Lung (tissue), 10 donors: ENCODE measurements around the gene PLEKHM1. TPM values are rescaled to one million over a fixed set of nuclear protein-coding genes. Genes with fewer than 3 reads are reported as not detected.
"Not testable (repeated sequence)": the region's sequence is repeated elsewhere in the genome, so short reads cannot be mapped to it uniquely, and the experiment has no call there.

Source experiments
- ATAC-seq: fragments of 200-7000 bp; cut with Tn5 transposase; one replicate; pipeline ENCODE4 v1.9.1; 2020; ENCODE audit warnings: moderate number of reproducible peaks; ENCODE audit not compliant: insufficient read depth, low FRiP score
- DNase-seq, 3 donors: peaks; one replicate each; pipeline ENCODE4 v3.0.0-alpha.2; 2013 to 2017
- H3K27ac ChIP-seq, 2 donors: one replicate each; pipeline ENCODE4 v1.5.1; 2013; ENCODE audit warnings: mild to moderate bottlenecking in 2 of 2, moderate library complexity in 2 of 2, control low read depth in 1 of 2, inconsistent platforms in 1 of 2, low read depth in 1 of 2, low read length in 1 of 2
- H3K27me3 ChIP-seq, 3 donors: one replicate each; pipeline ENCODE4 v1.5.1; 2013; ENCODE audit warnings: low read length in 2 of 3; ENCODE audit not compliant: control insufficient read depth in 3 of 3, insufficient read depth in 3 of 3
- H3K36me3 ChIP-seq, 4 donors: one replicate each; pipeline ENCODE4 v1.5.1; 2013; ENCODE audit warnings: low read length in 4 of 4, mild to moderate bottlenecking in 1 of 4, moderate library complexity in 1 of 4; ENCODE audit not compliant: control insufficient read depth in 4 of 4, insufficient read depth in 4 of 4
- H3K4me1 ChIP-seq, 5 donors: one replicate each; pipeline ENCODE4 v1.5.1; 2013; ENCODE audit warnings: low read length in 5 of 5, mild to moderate bottlenecking in 2 of 5, moderate library complexity in 1 of 5; ENCODE audit not compliant: control insufficient read depth in 5 of 5, insufficient read depth in 5 of 5
- H3K4me3 ChIP-seq: one replicate; pipeline ENCODE4 v1.5.1; 2013; ENCODE audit warnings: mild to moderate bottlenecking, control low read depth, moderate library complexity
- H3K9ac ChIP-seq, 2 donors: one replicate each; pipeline ENCODE4 v1.5.1; 2013; ENCODE audit warnings: low read length in 2 of 2, control low read depth in 1 of 2; ENCODE audit not compliant: insufficient read depth in 1 of 2
- H3K9me3 ChIP-seq, 4 donors: one replicate each; pipeline ENCODE4 v1.5.1; 2013; ENCODE audit warnings: low read length in 3 of 4, mild to moderate bottlenecking in 1 of 4, moderate library complexity in 1 of 4; ENCODE audit not compliant: control insufficient read depth in 4 of 4, insufficient read depth in 3 of 4
- WGBS, 2 donors: extraction: QIAGEN DNeasy Blood & Tissue Kit; methylation state at CpG; one replicate each; pipeline ENCODE4 v1.1.7; 2013; 5-methylcytosine and 5-hydroxymethylcytosine counted together
- polyA plus RNA-seq, 2 donors: library from polyadenylated mRNA; stranded (reverse); fragments of 200-250 nt; gene quantifications; one replicate each; pipeline ENCODE4 v1.2.1, GENCODE V29; 2013
- total RNA-seq, 2 donors: library from RNA; depleted of rRNA in 1 of 2; stranded (reverse); fragments of >200 nt in 1 of 2; gene quantifications; one replicate each; pipeline ENCODE4 v1.2.1, GENCODE V29; 2014 to 2021
- donor health status: Bipolar disorder and iron deficiency.
- donor health status: healthy.
- donor health status: DM: yes; HTN: yes; CAD: no.

Gene PLEKHM1
- total and polyA plus RNA-seq, 4 donors, result 21.0 to 82.2 (median 24.4) TPM

DNA sequence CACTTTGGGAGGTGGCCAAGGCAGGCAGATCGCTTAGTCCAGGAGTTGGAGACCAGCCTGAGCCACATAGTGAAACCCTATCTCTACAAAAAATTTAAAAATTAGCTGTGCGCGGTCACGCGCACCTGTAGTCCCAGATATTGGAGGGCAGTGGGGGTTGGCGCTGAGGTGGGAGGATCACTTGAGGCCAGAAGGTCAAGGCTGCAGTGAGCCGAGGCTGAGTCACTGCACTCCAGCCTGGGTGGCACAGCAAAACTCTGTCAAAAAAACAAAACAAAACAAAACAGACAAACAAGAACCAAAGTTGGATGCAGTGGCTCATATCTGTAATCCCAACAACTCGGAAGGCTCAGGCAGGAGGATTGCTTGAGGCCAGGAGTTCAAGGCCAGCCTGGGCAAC is 6.9 kb upstream of the PLEKHM1 start:
- H3K9me3 ChIP-seq, H3K27ac ChIP-seq, H3K36me3 ChIP-seq, H3K27me3 ChIP-seq, DNase-seq, H3K4me3 ChIP-seq, H3K9ac ChIP-seq, ATAC-seq, H3K4me1 ChIP-seq: not testable (repeated sequence)
- WGBS, 2 donors, result 94 to 95% methylated on average over 8 of the region's 8 CpGs

- H3K27ac ChIP-seq, H3K36me3 ChIP-seq, ATAC-seq, H3K4me1 ChIP-seq, H3K9ac ChIP-seq, DNase-seq, H3K4me3 ChIP-seq, H3K27me3 ChIP-seq, H3K9me3 ChIP-seq: not testable (repeated sequence)
- 73 to 93% methylated on average over 3 of the region's 3 CpGs for WGBS, 2 donors
These were observed 6.0 kb upstream of the PLEKHM1 start for GRCh38 chr17:45496507-45496906.

DNA sequence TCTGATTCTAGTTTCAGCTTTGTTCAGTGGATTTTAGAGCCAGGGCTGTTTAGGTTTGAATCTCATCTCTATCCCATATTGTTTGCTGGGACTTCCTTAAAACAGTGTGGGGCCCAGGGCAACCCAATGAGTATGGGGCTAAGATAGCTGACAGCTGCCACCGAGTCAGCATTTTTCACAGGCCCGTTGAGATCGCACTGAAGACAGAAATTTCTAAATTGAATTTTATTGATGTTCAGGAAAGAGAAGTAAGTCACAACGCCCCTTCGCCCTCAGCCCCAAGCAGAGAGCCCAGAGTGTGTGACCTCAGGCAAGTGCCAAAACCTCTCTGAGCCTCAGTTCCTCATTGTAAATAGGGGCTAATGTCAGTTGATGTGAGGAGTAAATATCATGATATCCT is 4.0 kb upstream of the PLEKHM1 start:
- not testable (repeated sequence) for H3K36me3 ChIP-seq, H3K27me3 ChIP-seq, ATAC-seq, H3K9ac ChIP-seq, H3K27ac ChIP-seq, DNase-seq, H3K4me1 ChIP-seq, H3K4me3 ChIP-seq, H3K9me3 ChIP-seq
- WGBS, 2 donors, result 32 to 61% methylated on average over 5 of the region's 5 CpGs

- not testable (repeated sequence) for H3K9ac ChIP-seq, H3K36me3 ChIP-seq, H3K9me3 ChIP-seq, H3K4me1 ChIP-seq, H3K27me3 ChIP-seq, H3K27ac ChIP-seq, H3K4me3 ChIP-seq, ATAC-seq, DNase-seq
- WGBS, 2 donors, result 95 to 96% methylated on average over 4 of the region's 4 CpGs
These were observed 1.6 kb upstream of the PLEKHM1 start for GRCh38 chr17:45492156-45492555.

DNA sequence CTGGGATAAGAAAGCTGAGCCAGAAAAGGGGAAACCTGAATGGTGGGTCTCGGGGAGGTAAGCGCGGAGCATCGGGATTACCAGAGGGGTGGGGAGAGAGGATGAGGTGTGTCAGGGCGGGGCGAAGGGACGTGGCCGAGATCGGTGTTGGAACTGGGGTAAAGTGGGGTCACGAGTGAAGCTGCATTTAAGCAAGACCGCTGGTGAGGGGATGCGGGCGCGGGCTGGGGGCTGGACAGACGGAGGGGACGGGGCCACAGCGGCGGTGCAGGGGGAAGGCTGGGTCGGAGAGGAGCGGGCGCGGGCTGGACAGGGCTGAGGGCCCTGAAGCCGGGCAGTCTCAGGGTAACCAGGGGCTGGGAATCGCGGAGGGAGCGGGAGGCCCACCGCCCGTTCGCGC is 323 bp downstream of the PLEKHM1 start:
- not testable (repeated sequence) for H3K9me3 ChIP-seq, H3K36me3 ChIP-seq, H3K27me3 ChIP-seq, H3K4me1 ChIP-seq
- peak overlapping the region in 1 of 2 donors; percentile 61 for H3K9ac ChIP-seq
- H3K4me3 ChIP-seq, result peak overlapping the region; percentile 62
- WGBS, 2 donors, result 1% methylated on average over 13 to 26 of the region's 30 CpGs
- DNase-seq (peak in 1 of 3 donors; percentile 21), ATAC-seq (peak; percentile 29)
- H3K27ac ChIP-seq, result peak overlapping the region; percentile 58 to 90

DNA sequence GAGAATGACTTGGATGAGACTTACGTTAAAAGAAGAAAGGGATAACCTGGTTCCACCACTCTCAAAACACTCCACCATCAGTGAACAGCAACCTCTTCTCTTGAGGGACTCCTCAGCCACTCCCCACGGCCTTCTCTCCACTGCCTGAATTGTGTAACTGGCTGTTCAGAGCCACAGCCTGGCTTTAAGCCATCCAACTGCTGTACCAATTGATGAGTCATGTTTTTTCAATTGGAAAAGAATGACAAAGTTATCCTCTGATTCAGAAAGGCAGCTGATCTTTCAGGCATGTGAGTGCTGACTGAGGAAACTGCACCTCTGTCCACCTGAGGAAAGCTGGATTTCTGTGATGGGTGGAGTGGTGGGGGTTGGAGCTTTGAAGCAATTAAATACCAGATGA is 2.8 kb downstream of the PLEKHM1 start:
- H3K4me1 ChIP-seq, result not testable (repeated sequence)

GRCh38 chr17:45483591-45484216 is 6.8 kb downstream of the PLEKHM1 start:
- not testable (repeated sequence) for H3K36me3 ChIP-seq, H3K9me3 ChIP-seq, DNase-seq, H3K4me1 ChIP-seq, H3K27ac ChIP-seq, H3K27me3 ChIP-seq, H3K9ac ChIP-seq, ATAC-seq, H3K4me3 ChIP-seq
- WGBS, 2 donors, result 41 to 55% methylated on average over 4 to 5 of the region's 5 CpGs

More for the DNA sequence above, 2.8 kb downstream of the PLEKHM1 start:
- DNase-seq, result peak; percentile 22 to 60 (median 48)
- ATAC-seq, result peak; percentile 7
- not testable (repeated sequence) for H3K4me3 ChIP-seq, H3K27me3 ChIP-seq, H3K36me3 ChIP-seq, H3K9me3 ChIP-seq, H3K9ac ChIP-seq
- 19 to 21% methylated on average over 2 of the region's 2 CpGs for WGBS, 2 donors
- peak overlapping the region; percentile 53 to 69 for H3K27ac ChIP-seq

DNA sequence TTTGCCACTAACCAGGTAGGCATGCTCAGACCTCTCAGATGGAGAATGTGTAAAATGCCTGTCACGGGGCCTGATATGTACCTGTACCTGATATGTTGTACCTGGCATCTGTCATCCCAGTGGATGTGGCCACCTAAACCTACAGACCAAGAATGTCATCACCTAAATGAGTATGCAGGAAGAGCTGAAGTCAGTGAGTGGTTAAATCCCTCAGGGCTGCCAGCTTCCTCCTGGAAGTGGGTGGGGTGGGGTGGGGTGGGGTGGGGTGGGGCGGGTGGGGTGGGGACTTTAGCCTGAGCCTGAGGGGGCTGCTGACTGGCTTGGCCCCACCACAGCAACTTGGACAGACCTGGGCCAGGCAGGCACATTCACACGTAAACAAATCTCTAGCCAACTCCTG is 7.3 kb downstream of the PLEKHM1 start:
- not testable (repeated sequence) for H3K4me1 ChIP-seq, H3K9ac ChIP-seq, H3K27ac ChIP-seq, H3K27me3 ChIP-seq, H3K4me3 ChIP-seq, H3K9me3 ChIP-seq, DNase-seq, ATAC-seq, H3K36me3 ChIP-seq
- WGBS, 2 donors, result 43 to 56% methylated on average over 3 of the region's 3 CpGs
